Liver (tissue), 9 donors: ENCODE results near the gene DEAF1. TPM values are rescaled to one million over a fixed set of nuclear protein-coding genes. Genes with fewer than 3 reads are reported as not detected.

Source experiments
- DNase-seq: peaks from one replicate; pipeline ENCODE4 v3.0.0-alpha.2; 2017; ENCODE audit warnings: low spot score
- H3K27ac ChIP-seq, 2 donors: one replicate each; pipeline ENCODE4 v1.7.0; 2013; ENCODE audit warnings: inconsistent platforms in 2 of 2, low read length in 2 of 2, control low read depth in 1 of 2, low read depth in 1 of 2, mild to moderate bottlenecking in 1 of 2
- H3K27me3 ChIP-seq, 4 donors: one replicate each; pipeline versions ENCODE4 v1.6.1 to v1.7.0; 2013; ENCODE audit warnings: low read length in 3 of 4, inconsistent platforms in 1 of 4, mild to moderate bottlenecking in 1 of 4, moderate library complexity in 1 of 4; ENCODE audit not compliant: control insufficient read depth in 4 of 4, insufficient read depth in 4 of 4
- H3K36me3 ChIP-seq, 4 donors: one replicate each; pipeline versions ENCODE4 v1.6.1 to v1.7.0; 2013; ENCODE audit warnings: low read length in 3 of 4, mild to moderate bottlenecking in 3 of 4, low read depth in 1 of 4, moderate library complexity in 1 of 4; ENCODE audit not compliant: control insufficient read depth in 4 of 4, insufficient read depth in 3 of 4
- H3K4me1 ChIP-seq, 4 donors: one replicate each; pipeline versions ENCODE4 v1.6.1 to v1.7.0; 2013; ENCODE audit warnings: low read length in 3 of 4, mild to moderate bottlenecking in 3 of 4, moderate library complexity in 1 of 4; ENCODE audit not compliant: control insufficient read depth in 4 of 4, insufficient read depth in 4 of 4
- H3K4me3 ChIP-seq, 3 donors: one replicate each; pipeline versions ENCODE4 v1.6.1 to v1.7.0; 2013; ENCODE audit warnings: low read length in 3 of 3, control low read depth in 1 of 3, low read depth in 1 of 3, mild to moderate bottlenecking in 1 of 3
- H3K9ac ChIP-seq, 2 donors: one replicate each; pipeline ENCODE4 v1.7.0; 2013; ENCODE audit warnings: low read length in 2 of 2, mild to moderate bottlenecking in 2 of 2, moderate library complexity in 2 of 2, control low read depth in 1 of 2, low read depth in 1 of 2
- H3K9me3 ChIP-seq, 4 donors: one replicate each; pipeline versions ENCODE4 v1.6.1 to v1.7.0; 2013; ENCODE audit warnings: low read length in 3 of 4; ENCODE audit not compliant: control insufficient read depth in 4 of 4
- EGR1 ChIP-seq, 2 donors: IDR thresholded peaks; 2 replicates each; pipeline ENCODE4 v1.6.1; 2016 to 2018; ENCODE audit warnings: antibody characterized with exemption in 2 of 2, low read depth in 2 of 2
- FOXA1 ChIP-seq: IDR thresholded peaks from 2 replicates; pipeline ENCODE4 v1.6.1; 2016; ENCODE audit warnings: antibody characterized with exemption
- FOXA2 ChIP-seq: IDR thresholded peaks from 2 replicates; pipeline ENCODE4 v1.6.1; 2016; ENCODE audit warnings: antibody characterized with exemption
- GABPA ChIP-seq, 2 donors: IDR thresholded peaks in 1 of 2; conservative IDR thresholded peaks in 1 of 2; 2 replicates each; pipeline ENCODE4 v1.6.1; 2016; ENCODE audit warnings: antibody characterized with exemption in 2 of 2, mild to moderate bottlenecking in 1 of 2, moderate library complexity in 1 of 2
- HNF4A ChIP-seq, 2 donors: conservative IDR thresholded peaks; 2 replicates each; pipeline ENCODE4 v1.6.1; 2016; ENCODE audit warnings: antibody characterized with exemption in 2 of 2, mild to moderate bottlenecking in 2 of 2
- HNF4G ChIP-seq: IDR thresholded peaks from 2 replicates; pipeline ENCODE4 v1.6.1; 2016; ENCODE audit warnings: antibody characterized with exemption
- JUND ChIP-seq, 2 donors: IDR thresholded peaks; 2 replicates each; pipeline ENCODE4 v1.6.1; 2016; ENCODE audit warnings: antibody characterized with exemption in 2 of 2
- NR2F2 ChIP-seq: IDR thresholded peaks from 2 replicates; pipeline ENCODE4 v1.6.1; 2016; ENCODE audit warnings: antibody characterized with exemption
- RAD21 ChIP-seq, 2 donors: IDR thresholded peaks; 2 replicates each; pipeline ENCODE4 v1.6.1; 2016; ENCODE audit warnings: antibody characterized with exemption in 2 of 2, mild to moderate bottlenecking in 2 of 2
- REST ChIP-seq: IDR thresholded peaks from 2 replicates; pipeline ENCODE4 v1.6.1; 2016; ENCODE audit warnings: antibody characterized with exemption, mild to moderate bottlenecking
- RXRA ChIP-seq, 2 donors: IDR thresholded peaks; 2 replicates each; pipeline ENCODE4 v1.6.1; 2017 to 2018; ENCODE audit warnings: antibody characterized with exemption in 2 of 2, mild to moderate bottlenecking in 1 of 2
- SP1 ChIP-seq: IDR thresholded peaks from 2 replicates; pipeline ENCODE4 v1.6.1; 2018; ENCODE audit warnings: antibody characterized with exemption, mild to moderate bottlenecking
- TAF1 ChIP-seq: conservative IDR thresholded peaks from 2 replicates; pipeline ENCODE4 v1.6.1; 2016; ENCODE audit warnings: antibody characterized with exemption, mild to moderate bottlenecking
- YY1 ChIP-seq: IDR thresholded peaks from 2 replicates; pipeline ENCODE4 v1.6.1; 2016; ENCODE audit warnings: antibody characterized with exemption, mild to moderate bottlenecking
- WGBS: extraction: QIAGEN DNeasy Blood & Tissue Kit; methylation state at CpG from one replicate; pipeline ENCODE4 v1.1.7; 2013; 5-methylcytosine and 5-hydroxymethylcytosine counted together
- polyA plus RNA-seq, 2 donors: library from polyadenylated mRNA; stranded (reverse) in 1 of 2; unstranded in 1 of 2; fragments of 200-250 nt in 1 of 2; fragments of >200 nt in 1 of 2; fragmentation: Nextera tagmentation in 1 of 2; extraction: Ambion mirVana in 1 of 2; gene quantifications; one replicate each; pipeline versions ENCODE4 v1.2.1 to v1.2.3, GENCODE V29; 2013 to 2015
- total RNA-seq, 2 donors: library from RNA; depleted of rRNA; stranded (reverse); fragments of >200 nt; gene quantifications; one replicate each; pipeline ENCODE4 v1.2.3, GENCODE V29; 2014
- TF ChIP-seq, protein P1 (sequence below): IDR thresholded peaks from 2 replicates; pipeline ENCODE4 v1.6.1; 2016; ENCODE audit warnings: antibody characterized with exemption
- TF ChIP-seq, protein P2 (sequence below): IDR thresholded peaks from 2 replicates; pipeline ENCODE4 v1.6.1; 2016; ENCODE audit warnings: antibody characterized with exemption
- TF ChIP-seq, protein P3 (sequence below): fragments of 150-350 bp; IDR thresholded peaks from 2 replicates; pipeline ENCODE4 v1.5.1; 2017; ENCODE audit warnings: improper control_type of control experiment, low read depth, low read length; ENCODE audit not compliant: missing input control
- TF ChIP-seq, protein P4 (sequence below): IDR thresholded peaks from 2 replicates; pipeline ENCODE4 v1.6.1; 2016; ENCODE audit warnings: antibody characterized with exemption
- donor health status: healthy.
- donor health status: healthy.
- donor health status: healthy.
- donor health status: healthy.
- donor health status: healthy.

Gene DEAF1
- total and polyA plus RNA-seq, 4 donors: 7.0 to 11.4 (median 10.1) TPM

DNA sequence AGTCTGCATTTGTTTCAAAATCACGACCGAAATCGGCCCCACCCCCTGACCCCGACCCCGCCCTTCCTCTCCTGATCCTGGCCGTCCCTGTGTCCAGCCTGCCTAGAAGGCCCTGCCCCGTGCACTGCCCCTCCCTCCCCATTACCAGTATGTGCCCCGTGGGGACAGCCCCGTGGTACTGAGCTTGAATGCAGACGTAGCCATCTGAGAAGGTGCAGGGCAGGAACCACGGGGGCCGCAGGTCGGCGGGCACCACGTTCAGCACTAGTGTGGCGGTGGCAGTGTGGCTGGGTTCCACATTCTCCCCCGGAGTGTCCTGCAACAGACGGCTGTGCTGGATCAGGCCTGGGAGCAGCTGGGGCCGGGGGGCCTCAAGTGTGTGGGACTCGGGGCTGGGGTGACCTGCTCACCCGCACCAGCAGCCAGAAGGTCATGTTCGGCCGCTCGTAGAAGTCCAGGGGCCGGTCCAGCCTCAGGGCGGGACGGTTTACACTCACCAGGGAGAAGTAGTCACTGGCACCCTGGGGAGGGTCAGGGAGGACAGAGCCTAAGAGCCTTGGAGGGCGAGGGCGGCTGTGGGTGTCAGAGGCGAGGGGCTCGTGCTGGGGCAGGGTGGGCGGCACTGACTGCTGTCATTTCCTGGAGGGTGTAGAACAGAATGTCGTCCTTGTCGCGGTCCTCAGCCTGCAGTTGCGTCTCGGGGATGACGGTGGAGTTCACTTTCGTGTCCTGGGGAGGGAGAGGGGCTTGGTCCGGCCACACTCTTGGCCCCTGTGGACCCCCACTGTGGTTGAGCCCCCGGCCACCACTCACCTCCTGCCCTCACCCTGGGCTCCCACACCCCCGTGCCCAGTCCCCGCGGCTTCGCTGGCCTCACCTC, 73.8 kb downstream of the DEAF1 start:
- H3K9me3 ChIP-seq: no peaks in the 10 kb centered on the region
- 81% methylated on average over 45 of the region's 45 CpGs for WGBS
- H3K4me3 ChIP-seq: no peak overlapping the region
- no peak overlapping the region for H3K27ac ChIP-seq
- H3K9ac ChIP-seq: no peak overlapping the region
- H3K36me3 ChIP-seq: peaks cover 0 to 5% (median 2%) of the 10 kb centered on the region in 4 donors
- peaks cover 4 to 29% (median 15%) of the 10 kb centered on the region in 4 donors for H3K4me1 ChIP-seq
- no peak for DNase-seq
- no peaks in the 10 kb centered on the region for H3K27me3 ChIP-seq
- no peak for TF ChIP-seq RAD21 (IDR thresholded peaks at IDR 0.05)
- TF ChIP-seq GABPA (IDR thresholded peaks at IDR 0.05 in 1 of 2, conservative IDR thresholded peaks at IDR 0.05 in 1 of 2): no peak
- TF ChIP-seq REST: no peak
- no peak for TF ChIP-seq TAF1
- TF ChIP-seq JUND (IDR thresholded peaks at IDR 0.05): no peak
- no peak for TF ChIP-seq HNF4G
- TF ChIP-seq SP1: no peak
- TF ChIP-seq YY1: no peak
- no peak for TF ChIP-seq FOXA2
- TF ChIP-seq FOXA1: no peak
- TF ChIP-seq, protein P1, sequence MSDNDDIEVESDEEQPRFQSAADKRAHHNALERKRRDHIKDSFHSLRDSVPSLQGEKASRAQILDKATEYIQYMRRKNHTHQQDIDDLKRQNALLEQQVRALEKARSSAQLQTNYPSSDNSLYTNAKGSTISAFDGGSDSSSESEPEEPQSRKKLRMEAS: no peak
- TF ChIP-seq RXRA (IDR thresholded peaks at IDR 0.05): no peak
- TF ChIP-seq EGR1 (IDR thresholded peaks at IDR 0.05; ENCODE audit: low read depth in 2 of 2): no peak
- TF ChIP-seq, protein P2, sequence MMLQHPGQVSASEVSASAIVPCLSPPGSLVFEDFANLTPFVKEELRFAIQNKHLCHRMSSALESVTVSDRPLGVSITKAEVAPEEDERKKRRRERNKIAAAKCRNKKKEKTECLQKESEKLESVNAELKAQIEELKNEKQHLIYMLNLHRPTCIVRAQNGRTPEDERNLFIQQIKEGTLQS: no peak

DNA sequence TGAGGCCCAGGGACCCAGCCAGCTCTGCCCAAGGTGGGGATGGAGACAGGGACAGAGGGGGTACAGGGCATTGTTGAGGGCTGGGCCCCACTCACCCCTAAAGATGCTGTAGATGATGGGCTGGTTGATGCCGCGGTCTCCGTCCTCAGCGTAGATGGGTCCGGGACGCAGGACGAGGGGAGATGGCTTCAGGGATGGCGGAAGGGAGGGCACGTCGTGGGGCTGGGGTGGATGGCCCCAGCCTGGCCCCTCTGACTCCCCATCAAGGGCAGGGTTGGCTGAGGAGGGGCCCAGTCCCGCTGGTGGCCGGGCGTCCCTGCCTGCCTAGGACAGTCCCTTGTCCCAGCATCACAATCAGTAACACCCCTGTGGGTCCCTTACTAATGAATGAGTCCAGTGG, 74.8 kb downstream of the DEAF1 start:
- WGBS: 98% methylated on average over 13 of the region's 13 CpGs
- no peak overlapping the region for H3K27ac ChIP-seq
- TF ChIP-seq GABPA (IDR thresholded peaks at IDR 0.05 in 1 of 2, conservative IDR thresholded peaks at IDR 0.05 in 1 of 2) (no peak), RXRA (IDR thresholded peaks at IDR 0.05) (no peak), SP1 (no peak), RAD21 (IDR thresholded peaks at IDR 0.05) (no peak), HNF4G (no peak), YY1 (no peak), HNF4A (conservative IDR thresholded peaks at IDR 0.05) (no peak), FOXA2 (no peak), NR2F2 (no peak), FOXA1 (no peak)
- TF ChIP-seq, protein P3, sequence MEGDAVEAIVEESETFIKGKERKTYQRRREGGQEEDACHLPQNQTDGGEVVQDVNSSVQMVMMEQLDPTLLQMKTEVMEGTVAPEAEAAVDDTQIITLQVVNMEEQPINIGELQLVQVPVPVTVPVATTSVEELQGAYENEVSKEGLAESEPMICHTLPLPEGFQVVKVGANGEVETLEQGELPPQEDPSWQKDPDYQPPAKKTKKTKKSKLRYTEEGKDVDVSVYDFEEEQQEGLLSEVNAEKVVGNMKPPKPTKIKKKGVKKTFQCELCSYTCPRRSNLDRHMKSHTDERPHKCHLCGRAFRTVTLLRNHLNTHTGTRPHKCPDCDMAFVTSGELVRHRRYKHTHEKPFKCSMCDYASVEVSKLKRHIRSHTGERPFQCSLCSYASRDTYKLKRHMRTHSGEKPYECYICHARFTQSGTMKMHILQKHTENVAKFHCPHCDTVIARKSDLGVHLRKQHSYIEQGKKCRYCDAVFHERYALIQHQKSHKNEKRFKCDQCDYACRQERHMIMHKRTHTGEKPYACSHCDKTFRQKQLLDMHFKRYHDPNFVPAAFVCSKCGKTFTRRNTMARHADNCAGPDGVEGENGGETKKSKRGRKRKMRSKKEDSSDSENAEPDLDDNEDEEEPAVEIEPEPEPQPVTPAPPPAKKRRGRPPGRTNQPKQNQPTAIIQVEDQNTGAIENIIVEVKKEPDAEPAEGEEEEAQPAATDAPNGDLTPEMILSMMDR: no peak
- TF ChIP-seq, protein P2: no peak
- TF ChIP-seq, protein P4, sequence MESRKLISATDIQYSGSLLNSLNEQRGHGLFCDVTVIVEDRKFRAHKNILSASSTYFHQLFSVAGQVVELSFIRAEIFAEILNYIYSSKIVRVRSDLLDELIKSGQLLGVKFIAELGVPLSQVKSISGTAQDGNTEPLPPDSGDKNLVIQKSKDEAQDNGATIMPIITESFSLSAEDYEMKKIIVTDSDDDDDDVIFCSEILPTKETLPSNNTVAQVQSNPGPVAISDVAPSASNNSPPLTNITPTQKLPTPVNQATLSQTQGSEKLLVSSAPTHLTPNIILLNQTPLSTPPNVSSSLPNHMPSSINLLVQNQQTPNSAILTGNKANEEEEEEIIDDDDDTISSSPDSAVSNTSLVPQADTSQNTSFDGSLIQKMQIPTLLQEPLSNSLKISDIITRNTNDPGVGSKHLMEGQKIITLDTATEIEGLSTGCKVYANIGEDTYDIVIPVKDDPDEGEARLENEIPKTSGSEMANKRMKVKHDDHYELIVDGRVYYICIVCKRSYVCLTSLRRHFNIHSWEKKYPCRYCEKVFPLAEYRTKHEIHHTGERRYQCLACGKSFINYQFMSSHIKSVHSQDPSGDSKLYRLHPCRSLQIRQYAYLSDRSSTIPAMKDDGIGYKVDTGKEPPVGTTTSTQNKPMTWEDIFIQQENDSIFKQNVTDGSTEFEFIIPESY: no peak
- H3K36me3 ChIP-seq: peaks cover 0 to 5% (median 2%) of the 10 kb centered on the region in 4 donors
- H3K4me1 ChIP-seq: peaks cover under 1 to 32% (median 17%) of the 10 kb centered on the region in 4 donors
- no peaks in the 10 kb centered on the region for H3K9me3 ChIP-seq
- DNase-seq: no peak
- no peak overlapping the region for H3K4me3 ChIP-seq
- H3K27me3 ChIP-seq: no peaks in the 10 kb centered on the region
- H3K9ac ChIP-seq: no peak overlapping the region
